Body of pancreas (tissue), 4 donors: ENCODE results near the gene EFR3B. TPM values are rescaled to one million over a fixed set of nuclear protein-coding genes. Genes with fewer than 3 reads are reported as not detected.
A peak's percentile ranks its signal among the peaks of the same experiment; 100 is the strongest.

ENCODE experiments used
- ATAC-seq: fragments of 150-250 bp; one replicate; pipeline ENCODE4 v1.9.1; 2016
- DNase-seq, 4 donors: peaks; one replicate each; pipeline ENCODE4 v3.0.0-alpha.2; 2019
- H3K27ac ChIP-seq, 4 donors: fragments of 200-600 bp; sonication (generic); 1 replicate in 3 of 4; 2 replicates in 1 of 4; pipeline versions ENCODE4 v1.5.1 to v1.6.1; 2016 to 2019; ENCODE audit warnings: mild to moderate bottlenecking in 1 of 4, mixed read lengths in 1 of 4, moderate library complexity in 1 of 4
- H3K27me3 ChIP-seq, 2 donors: fragments of 200-600 bp; sonication (generic); one replicate each; pipeline ENCODE4 v1.6.0; 2016; ENCODE audit warnings: mild to moderate bottlenecking in 1 of 2
- H3K36me3 ChIP-seq, 2 donors: fragments of 200-600 bp; sonication (generic); replicated peaks in 1 of 2; 2 replicates each; pipeline ENCODE4 v1.5.1; 2016; ENCODE audit warnings: low read depth in 2 of 2; ENCODE audit not compliant: insufficient read depth in 1 of 2
- H3K4me1 ChIP-seq: fragments of 200-600 bp; sonication (generic); one replicate; pipeline ENCODE4 v1.6.0; 2016
- H3K4me3 ChIP-seq, 2 donors: fragments of 200-600 bp; sonication (generic); 1 replicate in 1 of 2; 2 replicates in 1 of 2; pipeline ENCODE4 v1.5.1; 2016 to 2019
- H3K9me3 ChIP-seq, 3 donors: fragments of 200-600 bp; sonication (generic); 1 replicate in 2 of 3; 2 replicates in 1 of 3; pipeline ENCODE4 v1.5.1; 2016
- CTCF ChIP-seq, 7 experiments: fragments of 450-650 bp in 4 of 7; fragments of 200-600 bp in 3 of 7; sonication (generic) in 3 of 7; IDR thresholded peaks; one replicate each; pipeline ENCODE4 v1.5.1; 2016 to 2019; ENCODE audit warnings: antibody characterized with exemption in 7 of 7
- POLR2A ChIP-seq, 3 donors: fragments of 450-650 bp; IDR thresholded peaks; one replicate each; pipeline ENCODE4 v1.6.1; 2016; ENCODE audit warnings: antibody characterized with exemption in 3 of 3, mild to moderate bottlenecking in 2 of 3
- WGBS, 2 donors: methylation state at CpG; one replicate each; pipeline ENCODE4 v1.1.5; 2017; 5-methylcytosine and 5-hydroxymethylcytosine counted together
- intact Hi-C: fragments of 100-400 bp; cut with DNase I; formaldehyde crosslinking; loops from one replicate; pipeline ENCODE4 v1.15.1; 2023
- total RNA-seq, 2 donors: library from RNA; depleted of rRNA; stranded (reverse); fragments of >200 nt; gene quantifications; one replicate each; pipeline ENCODE4 v1.1.0, GENCODE V29; 2016

Gene EFR3B
- total RNA-seq, 2 donors from 2014 or later, result under 0.01 to 0.52 TPM

- Histone ChIP-seq H3K27me3 (no peaks in the 10 kb centered on the region), H3K27ac (no peak overlapping the region), H3K4me1 (no peaks in the 10 kb centered on the region), H3K9me3 (peaks cover 0 to 8% (median 0%) of the 10 kb centered on the region in 3 donors), H3K36me3 (no peaks in the 10 kb centered on the region), H3K4me3 (no peak overlapping the region)
- DNase-seq (peak in 2 of 4 donors; percentile 40 to 45), ATAC-seq (no peak)
- no peak for TF ChIP-seq CTCF (IDR thresholded peaks at IDR 0.05)
- no peak for TF ChIP-seq POLR2A (IDR thresholded peaks at IDR 0.05)
- WGBS, 2 donors, result 78 to 83% methylated on average over 7 to 11 of the region's 11 CpGs
- intact Hi-C loops, result no loop called here
Observed at GRCh38 chr2:25062511-25062917, 20.6 kb downstream of the EFR3B start.

GRCh38 chr2:25063876-25064660 lies 22.2 kb downstream of the EFR3B start:
- H3K27me3 ChIP-seq, result no peaks in the 10 kb centered on the region
- intact Hi-C loops, result no loop called here
- H3K27ac ChIP-seq, result no peak overlapping the region
- WGBS, 2 donors, result 73 to 77% methylated on average over 13 of the region's 13 CpGs
- DNase-seq (no peak), ATAC-seq (no peak)
- H3K36me3 ChIP-seq, result no peaks in the 10 kb centered on the region
- peaks cover 0 to 8% (median 0%) of the 10 kb centered on the region in 3 donors for H3K9me3 ChIP-seq
- no peak overlapping the region for H3K4me3 ChIP-seq
- no peak for TF ChIP-seq CTCF (IDR thresholded peaks at IDR 0.05)
- TF ChIP-seq POLR2A (IDR thresholded peaks at IDR 0.05), result no peak
- no peaks in the 10 kb centered on the region for H3K4me1 ChIP-seq

- H3K4me3 ChIP-seq, result no peak overlapping the region
- 81 to 93% methylated on average over 4 of the region's 4 CpGs for WGBS, 2 donors
- H3K27me3 ChIP-seq, result no peaks in the 10 kb centered on the region
- TF ChIP-seq POLR2A (IDR thresholded peaks at IDR 0.05) (no peak), CTCF (IDR thresholded peaks at IDR 0.05) (no peak)
- no peaks in the 10 kb centered on the region for H3K36me3 ChIP-seq
- intact Hi-C loops, result no loop called here
- ATAC-seq (no peak), DNase-seq (no peak)
- H3K4me1 ChIP-seq, result no peaks in the 10 kb centered on the region
- peaks cover 0 to 8% (median 0%) of the 10 kb centered on the region in 3 donors for H3K9me3 ChIP-seq
- no peak overlapping the region for H3K27ac ChIP-seq
Observed at GRCh38 chr2:25065768-25066167, 23.9 kb downstream of the EFR3B start.

GRCh38 chr2:25066455-25066854 lies 24.6 kb downstream of the EFR3B start:
- intact Hi-C loops, result no loop called here
- ATAC-seq, result no peak
- Histone ChIP-seq H3K36me3 (no peaks in the 10 kb centered on the region), H3K4me1 (no peaks in the 10 kb centered on the region), H3K27ac (no peak overlapping the region), H3K9me3 (peaks cover 0 to 8% (median 0%) of the 10 kb centered on the region in 3 donors), H3K27me3 (no peaks in the 10 kb centered on the region), H3K4me3 (no peak overlapping the region)
- TF ChIP-seq POLR2A (IDR thresholded peaks at IDR 0.05) (no peak), CTCF (IDR thresholded peaks at IDR 0.05) (no peak)
- 92 to 95% methylated on average over 2 of the region's 2 CpGs for WGBS, 2 donors
- DNase-seq, result no peak

GRCh38 chr2:25068217-25068616 lies 26.3 kb downstream of the EFR3B start:
- H3K27me3 ChIP-seq, result no peaks in the 10 kb centered on the region
- intact Hi-C loops, result no loop called here
- no peak overlapping the region for H3K4me3 ChIP-seq
- H3K36me3 ChIP-seq, result no peaks in the 10 kb centered on the region
- no peak for ATAC-seq
- H3K4me1 ChIP-seq, result no peaks in the 10 kb centered on the region
- WGBS, 2 donors, result 63 to 85% methylated on average over 5 of the region's 5 CpGs
- peaks cover 0 to 8% (median 0%) of the 10 kb centered on the region in 3 donors for H3K9me3 ChIP-seq
- TF ChIP-seq POLR2A (IDR thresholded peaks at IDR 0.05) (no peak), CTCF (IDR thresholded peaks at IDR 0.05) (no peak)
- no peak for DNase-seq
- no peak overlapping the region for H3K27ac ChIP-seq
